B cell (primary cell): ENCODE data around the gene MGAT4C. TPM values are rescaled to one million over a fixed set of nuclear protein-coding genes. Genes with fewer than 3 reads are reported as not detected.

Experiments used
- ATAC-seq: fragments of 200-7000 bp; cut with Tn5 transposase; one replicate; pipeline ENCODE4 v1.10.0; 2021; ENCODE audit warnings: low read depth, mild to moderate bottlenecking, moderate number of reproducible peaks, moderate library complexity
- CTCF ChIA-PET: fragments of 350-600 bp; sonication (Branson Sonifier 250); formaldehyde crosslinking; loops from one replicate; lab custom pipeline; 2021; ENCODE audit warnings: antibody characterized with exemption, inconsistent platforms; lab: Charles Lee
- POLR2A ChIA-PET: fragments of 350-600 bp; sonication (Branson Sonifier 250); formaldehyde crosslinking; loops from one replicate; lab custom pipeline; 2021; ENCODE audit warnings: antibody characterized with exemption; lab: Charles Lee
- DNase-seq: peaks from one replicate; pipeline ENCODE4 v3.0.0; 2013
- H2AFZ ChIP-seq: 2 replicates; pipeline ENCODE4 v1.6.1; 2012; ENCODE audit warnings: mild to moderate bottlenecking, low read depth, low read length; ENCODE audit not compliant: insufficient read depth, poor library complexity, severe bottlenecking
- H3K27ac ChIP-seq, 2 donors: 1 replicate in 1 of 2; 2 replicates in 1 of 2; pipeline ENCODE4 v1.5.1; 2012 to 2013; ENCODE audit warnings: low read length in 2 of 2, mild to moderate bottlenecking in 2 of 2, moderate library complexity in 1 of 2
- H3K27me3 ChIP-seq, 4 experiments: fragments of 200-600 bp in 1 of 4; sonication (generic) in 1 of 4; replicated peaks in 1 of 4; 1 replicate in 2 of 4; 2 replicates in 2 of 4; pipeline versions ENCODE4 v1.6.1 to v1.7.0; 2013 to 2016; ENCODE audit warnings: low read length in 3 of 4, mild to moderate bottlenecking in 2 of 4, mixed read lengths in 1 of 4, moderate library complexity in 1 of 4; ENCODE audit not compliant: insufficient read depth in 4 of 4, control insufficient read depth in 3 of 4; ENCODE audit errors: control extremely low read depth in 1 of 4
- H3K36me3 ChIP-seq, 2 experiments: replicated peaks in 1 of 2; 1 replicate in 1 of 2; 2 replicates in 1 of 2; pipeline versions ENCODE4 v1.6.1 to v1.7.1; 2013; ENCODE audit warnings: low read length in 1 of 2; ENCODE audit not compliant: insufficient read depth in 2 of 2, control insufficient read depth in 1 of 2; ENCODE audit errors: control extremely low read depth in 1 of 2, extremely low read depth in 1 of 2
- H3K4me1 ChIP-seq, 2 donors: fragments of 200-600 bp in 1 of 2; sonication (generic) in 1 of 2; 1 replicate in 1 of 2; 2 replicates in 1 of 2; pipeline versions ENCODE4 v1.5.1 to v1.6.1; 2013 to 2017; ENCODE audit warnings: low read length in 2 of 2; ENCODE audit not compliant: control insufficient read depth in 2 of 2, insufficient read depth in 2 of 2
- H3K4me2 ChIP-seq: replicated peaks from 2 replicates; pipeline ENCODE3; 2012; ENCODE audit warnings: mild to moderate bottlenecking, low read depth, low read length; ENCODE audit not compliant: poor library complexity, severe bottlenecking
- H3K4me3 ChIP-seq, 5 experiments: fragments of 200-600 bp in 1 of 5; sonication (generic) in 1 of 5; 1 replicate in 3 of 5; 2 replicates in 2 of 5; pipeline versions ENCODE4 v1.5.1 to v1.7.0; 2011 to 2016; ENCODE audit warnings: low read length in 4 of 5, mild to moderate bottlenecking in 4 of 5, low read depth in 2 of 5, control low read depth in 1 of 5, moderate library complexity in 1 of 5; ENCODE audit not compliant: insufficient read depth in 1 of 5; ENCODE audit errors: control extremely low read depth in 1 of 5, extremely low read depth in 1 of 5
- H3K79me2 ChIP-seq: fragments of 200-600 bp; sonication (generic); one replicate; pipeline ENCODE4 v1.6.0; 2016; ENCODE audit warnings: low read length; ENCODE audit not compliant: control insufficient read depth, insufficient read depth
- H3K9ac ChIP-seq: fragments of 200-600 bp; sonication (generic); 2 replicates; pipeline ENCODE4 v1.6.1; 2017; ENCODE audit warnings: mild to moderate bottlenecking, low read length, moderate library complexity
- H3K9me3 ChIP-seq, 3 donors: one replicate each; pipeline versions ENCODE4 v1.6.1 to v1.7.1; 2013; ENCODE audit warnings: low read length in 2 of 3; ENCODE audit not compliant: control insufficient read depth in 2 of 3, insufficient read depth in 1 of 3; ENCODE audit errors: control extremely low read depth in 1 of 3
- H4K20me1 ChIP-seq: 2 replicates; pipeline ENCODE4 v1.6.0; 2012; ENCODE audit warnings: mild to moderate bottlenecking, low read length; ENCODE audit not compliant: insufficient read depth, control insufficient read depth, poor library complexity, severe bottlenecking
- H3K27ac Mint-ChIP-seq: one replicate; pipeline ENCODE4 v1.8.0; 2021; ENCODE audit warnings: mixed read lengths
- H3K27me3 Mint-ChIP-seq: one replicate; pipeline ENCODE4 v1.8.0; 2021; ENCODE audit warnings: mixed read lengths
- H3K4me1 Mint-ChIP-seq: one replicate; pipeline ENCODE4 v1.8.0; 2021; ENCODE audit warnings: mixed read lengths
- H3K4me3 Mint-ChIP-seq: one replicate; pipeline ENCODE4 v1.8.0; 2021; ENCODE audit warnings: mixed read lengths
- H3K9me3 Mint-ChIP-seq: one replicate; pipeline ENCODE4 v1.8.0; 2022; ENCODE audit warnings: mixed read lengths; ENCODE audit not compliant: insufficient read depth
- EZH2 ChIP-seq: IDR thresholded peaks from 2 replicates; pipeline ENCODE4 v1.6.1; 2012; ENCODE audit warnings: borderline replicate concordance, low read depth, mild to moderate bottlenecking, moderate library complexity, low read length; ENCODE audit not compliant: insufficient read depth, poor library complexity, severe bottlenecking
- WGBS: methylation state at CpG from one replicate; pipeline ENCODE4 v1.1.5; 2013; ENCODE audit warnings: missing lambda C conversion rate; ENCODE audit not compliant: insufficient coverage; 5-methylcytosine and 5-hydroxymethylcytosine counted together
- intact Hi-C: fragments of 100-400 bp; cut with micrococcal nuclease; formaldehyde crosslinking; loops from one replicate; pipeline ENCODE4 v1.10.0; 2022
- polyA plus RNA-seq: library from polyadenylated mRNA; depleted of rRNA; stranded (reverse); fragments of >200 nt; gene quantifications from 2 replicates; pipeline ENCODE4 v1.2.3, GENCODE V29; 2012
- total RNA-seq, 2 donors: library from RNA; stranded (reverse); fragments of 120-200 nt in 1 of 2; gene quantifications; 1 replicate in 1 of 2; 2 replicates in 1 of 2; pipeline versions ENCODE4 v1.2.3 to v1.2.4, GENCODE V29; 2013 to 2022
- TF ChIP-seq, protein P1 (sequence below): fragments of 200-600 bp; IDR thresholded peaks from one replicate; pipeline ENCODE4 v1.8.0; 2022; ENCODE audit warnings: antibody characterized with exemption, mild to moderate bottlenecking

The MGAT4C gene
- total and polyA plus RNA-seq, 2 donors (not counting 1 experiment from before 2014, with no cell fraction given) = not detected

DNA sequence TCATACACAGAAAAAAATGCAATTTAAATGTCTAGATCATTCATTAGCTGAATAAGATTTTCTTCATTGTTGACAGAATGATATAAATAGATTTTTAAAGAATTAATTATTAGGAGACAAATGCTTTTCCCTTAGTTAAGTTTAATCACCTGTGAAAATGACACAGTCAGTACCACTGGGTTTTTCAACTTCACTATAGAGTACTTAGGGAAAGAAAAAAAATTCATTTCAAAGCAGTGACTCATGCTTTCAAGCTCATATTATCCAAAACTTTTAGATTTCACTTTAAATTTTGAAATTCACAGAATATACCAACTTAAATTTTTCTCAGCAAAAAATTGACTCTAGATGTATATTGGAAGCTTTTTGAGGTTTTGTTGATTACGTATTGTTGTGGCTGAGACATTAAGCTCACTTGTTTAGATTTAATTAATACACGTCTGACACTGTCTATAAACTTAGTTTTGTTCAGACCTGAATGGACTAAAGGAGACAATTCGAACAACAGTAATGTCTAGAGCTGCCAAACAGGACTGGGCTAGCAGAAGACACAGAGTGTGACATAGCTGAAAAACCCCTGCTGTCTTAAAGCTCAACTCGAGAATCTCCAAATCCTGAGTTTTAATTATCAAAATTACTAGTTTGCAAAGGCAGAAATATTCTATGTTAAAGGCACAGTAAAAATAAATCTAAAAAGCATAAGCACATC is 1.6 kb downstream of the MGAT4C start:
- POLR2A ChIA-PET = no interaction called here
- Histone ChIP-seq H2AFZ (no peak overlapping the region), H3K4me1 (no peaks in the 10 kb centered on the region), H3K4me3 (no peak overlapping the region), H3K27ac (no peak overlapping the region), H3K9me3 (no peaks in the 10 kb centered on the region), H3K79me2 (no peaks in the 10 kb centered on the region), H3K4me2 (no peak overlapping the region), H3K36me3 (no peaks in the 10 kb centered on the region), H3K9ac (no peak overlapping the region), H4K20me1 (no peaks in the 10 kb centered on the region), H3K27me3 (no peaks in the 10 kb centered on the region)
- H3K27ac Mint-ChIP-seq = no peak overlapping the region
- H3K9me3 Mint-ChIP-seq = no peaks in the 10 kb centered on the region
- ATAC-seq = no peak
- no peaks in the 10 kb centered on the region for H3K27me3 Mint-ChIP-seq
- no peak for DNase-seq
- CTCF ChIA-PET = no interaction called here
- TF ChIP-seq, protein P1, sequence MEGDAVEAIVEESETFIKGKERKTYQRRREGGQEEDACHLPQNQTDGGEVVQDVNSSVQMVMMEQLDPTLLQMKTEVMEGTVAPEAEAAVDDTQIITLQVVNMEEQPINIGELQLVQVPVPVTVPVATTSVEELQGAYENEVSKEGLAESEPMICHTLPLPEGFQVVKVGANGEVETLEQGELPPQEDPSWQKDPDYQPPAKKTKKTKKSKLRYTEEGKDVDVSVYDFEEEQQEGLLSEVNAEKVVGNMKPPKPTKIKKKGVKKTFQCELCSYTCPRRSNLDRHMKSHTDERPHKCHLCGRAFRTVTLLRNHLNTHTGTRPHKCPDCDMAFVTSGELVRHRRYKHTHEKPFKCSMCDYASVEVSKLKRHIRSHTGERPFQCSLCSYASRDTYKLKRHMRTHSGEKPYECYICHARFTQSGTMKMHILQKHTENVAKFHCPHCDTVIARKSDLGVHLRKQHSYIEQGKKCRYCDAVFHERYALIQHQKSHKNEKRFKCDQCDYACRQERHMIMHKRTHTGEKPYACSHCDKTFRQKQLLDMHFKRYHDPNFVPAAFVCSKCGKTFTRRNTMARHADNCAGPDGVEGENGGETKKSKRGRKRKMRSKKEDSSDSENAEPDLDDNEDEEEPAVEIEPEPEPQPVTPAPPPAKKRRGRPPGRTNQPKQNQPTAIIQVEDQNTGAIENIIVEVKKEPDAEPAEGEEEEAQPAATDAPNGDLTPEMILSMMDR = no peak
- TF ChIP-seq EZH2 = no peak
- H3K4me1 Mint-ChIP-seq = no peaks in the 10 kb centered on the region
- WGBS = 62% methylated on average over 2 of the region's 4 CpGs
- intact Hi-C loops = no loop called here
- no peak overlapping the region for H3K4me3 Mint-ChIP-seq

DNA sequence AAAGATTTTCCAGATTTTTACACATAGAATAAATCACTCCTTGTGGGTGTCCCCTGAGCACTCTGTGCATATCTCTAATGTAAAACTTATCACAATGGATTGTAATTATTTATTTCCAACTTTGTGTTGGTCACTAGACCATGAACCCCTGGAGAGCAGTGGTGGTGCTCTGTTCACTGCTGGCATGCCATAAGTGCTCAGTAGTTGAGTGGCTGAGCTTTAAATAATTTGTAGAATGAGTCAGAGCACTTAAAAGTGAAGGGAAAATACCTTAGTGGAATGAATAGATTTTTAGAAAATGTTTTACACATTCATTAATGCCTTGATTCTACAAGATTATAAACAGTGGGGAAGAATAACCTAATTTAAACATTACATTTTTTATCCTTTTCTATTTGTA is 6.3 kb downstream of the MGAT4C start:
- no peak overlapping the region for H3K9ac ChIP-seq
- ChIA-PET CTCF (no interaction called here), POLR2A (no interaction called here)
- no peak overlapping the region for H3K27ac Mint-ChIP-seq
- no peaks in the 10 kb centered on the region for H3K9me3 Mint-ChIP-seq
- H3K4me1 Mint-ChIP-seq = no peaks in the 10 kb centered on the region
- H4K20me1 ChIP-seq = no peaks in the 10 kb centered on the region
- intact Hi-C loops = no loop called here
- H3K27me3 Mint-ChIP-seq = no peaks in the 10 kb centered on the region
- H3K27ac ChIP-seq = no peak overlapping the region
- H3K4me3 Mint-ChIP-seq = no peak overlapping the region
- no peaks in the 10 kb centered on the region for H3K9me3 ChIP-seq
- H3K36me3 ChIP-seq = no peaks in the 10 kb centered on the region
- no peaks in the 10 kb centered on the region for H3K4me1 ChIP-seq
- H2AFZ ChIP-seq = no peak overlapping the region
- H3K79me2 ChIP-seq = no peaks in the 10 kb centered on the region
- no peak for TF ChIP-seq EZH2
- TF ChIP-seq, protein P1 = no peak
- H3K27me3 ChIP-seq = no peaks in the 10 kb centered on the region
- H3K4me2 ChIP-seq = no peak overlapping the region
- DNase-seq = no peak
- ATAC-seq = no peak
- H3K4me3 ChIP-seq = no peak overlapping the region
